GM12891 (cell line): ENCODE measurements around the gene AKIRIN2. TPM values are rescaled to one million over a fixed set of nuclear protein-coding genes. Genes with fewer than 3 reads are reported as not detected.
A peak's percentile ranks its signal among the peaks of the same experiment; 100 is the strongest.

Source experiments
- DNase-seq: peaks from one replicate; pipeline ENCODE4 v3.0.0; 2011; ENCODE audit warnings: low spot score; ENCODE audit not compliant: insufficient read length
- FAIRE-seq: peaks from 2 replicates; lab custom pipeline; 2011; peaks lifted over from hg19 to GRCh38; lab: Jason Lieb, UNC
- PAX5 ChIP-seq: IDR thresholded peaks from 2 replicates; pipeline ENCODE4 v1.6.1; 2011; ENCODE audit warnings: low read length, moderate library complexity, mild to moderate bottlenecking; ENCODE audit not compliant: insufficient read depth, severe bottlenecking
- POLR2A ChIP-seq: IDR thresholded peaks from 2 replicates; pipeline ENCODE4 v1.6.1; 2011; ENCODE audit warnings: low read depth, low read length, control low read depth
- POLR2AphosphoS5 ChIP-seq: IDR thresholded peaks from 2 replicates; pipeline ENCODE4 v1.6.1; 2011; ENCODE audit warnings: low read depth, low read length, control low read depth
- POU2F2 ChIP-seq: IDR thresholded peaks from 2 replicates; pipeline ENCODE4 v1.6.1; 2011; ENCODE audit warnings: low read depth, mild to moderate bottlenecking, control low read depth, low read length, moderate library complexity
- SPI1 ChIP-seq: IDR thresholded peaks from 2 replicates; pipeline ENCODE4 v1.6.1; 2011; ENCODE audit warnings: low read depth, low read length, control low read depth
- TAF1 ChIP-seq: IDR thresholded peaks from 2 replicates; pipeline ENCODE4 v1.6.1; 2011; ENCODE audit warnings: low read depth, low read length, control low read depth
- polyA plus RNA-seq: library from polyadenylated mRNA; unstranded; fragments of >200 nt; gene quantifications from one replicate; pipeline ENCODE4 v1.2.1, GENCODE V29; 2012; ENCODE audit warnings: low read depth, missing spikeins, inconsistent platforms; ENCODE audit not compliant: missing spikeins

The AKIRIN2 gene
- polyA plus RNA-seq = 50.7 TPM

GRCh38 chr6:87701676-87702588 lies at the start of gene AKIRIN2:
TSS of gene AKIRIN2 (minus strand) at chr6:87702233. CDS start at chr6:87701684, 549 bp downstream.
- FAIRE-seq (peak; percentile 93), DNase-seq (peak; percentile 54)
- peak; percentile 98 for TF ChIP-seq POLR2A
- peak; percentile 96 for TF ChIP-seq TAF1
- peak; percentile 56 for TF ChIP-seq POU2F2
- peak; percentile 97 for TF ChIP-seq POLR2AphosphoS5
- TF ChIP-seq SPI1 = no peak
- TF ChIP-seq PAX5 = peak; percentile 22

- FAIRE-seq (peak; percentile 47), DNase-seq (no peak)
- TF ChIP-seq SPI1 (no peak), PAX5 (no peak), POLR2AphosphoS5 (no peak), TAF1 (no peak), POU2F2 (no peak), POLR2A (no peak)
Observed at GRCh38 chr6:87747646-87748045, 45.6 kb upstream of the AKIRIN2 start.

GRCh38 chr6:87745966-87746721 lies 44.1 kb upstream of the AKIRIN2 start:
- no peak for DNase-seq
- no peak for FAIRE-seq
- TF ChIP-seq PAX5 = no peak
- no peak for TF ChIP-seq TAF1
- TF ChIP-seq SPI1 = no peak
- no peak for TF ChIP-seq POLR2A
- TF ChIP-seq POLR2AphosphoS5 = no peak
- no peak for TF ChIP-seq POU2F2

GRCh38 chr6:87743454-87743853 lies 41.4 kb upstream of the AKIRIN2 start:
- DNase-seq (no peak), FAIRE-seq (no peak)
- TF ChIP-seq PAX5 (no peak), TAF1 (no peak), SPI1 (no peak), POLR2AphosphoS5 (no peak), POU2F2 (no peak), POLR2A (no peak)

GRCh38 chr6:87742106-87742505 lies 40.1 kb upstream of the AKIRIN2 start:
- peak; percentile 89 for FAIRE-seq
- TF ChIP-seq TAF1 = no peak
- TF ChIP-seq POU2F2 = no peak
- 0 out of 2 replicates have a peak, but pooled peaks have one; percentile 10 for TF ChIP-seq SPI1
- TF ChIP-seq PAX5 = no peak
- TF ChIP-seq POLR2AphosphoS5 = no peak
- DNase-seq = no peak

GRCh38 chr6:87741001-87741650 lies 39.1 kb upstream of the AKIRIN2 start:
- no peak for DNase-seq
- TF ChIP-seq POLR2AphosphoS5 = no peak
- no peak for TF ChIP-seq SPI1
- no peak for FAIRE-seq

- TF ChIP-seq TAF1 = no peak
- TF ChIP-seq SPI1 = no peak
- no peak for TF ChIP-seq PAX5
- TF ChIP-seq POLR2AphosphoS5 = no peak
- no peak for FAIRE-seq
- no peak for DNase-seq
Observed at GRCh38 chr6:87738744-87739143, 36.7 kb upstream of the AKIRIN2 start.

- peak; percentile 52 for FAIRE-seq
- DNase-seq = no peak
- TF ChIP-seq TAF1 (no peak), PAX5 (no peak), POLR2A (no peak), SPI1 (no peak), POU2F2 (no peak)
Observed at GRCh38 chr6:87738000-87738399, 36.0 kb upstream of the AKIRIN2 start.

GRCh38 chr6:87736809-87737540 lies 34.9 kb upstream of the AKIRIN2 start:
- peak; percentile 45 for FAIRE-seq

More at GRCh38 chr6:87736809-87737540, 34.9 kb upstream of the AKIRIN2 start:
- no peak for TF ChIP-seq POU2F2
- no peak for TF ChIP-seq SPI1
- TF ChIP-seq TAF1 = no peak
- no peak for TF ChIP-seq POLR2AphosphoS5
- TF ChIP-seq PAX5 = no peak
- TF ChIP-seq POLR2A = no peak
- DNase-seq = no peak
